HG03354 (cell line): ENCODE measurements around the gene SLC30A3.
"Not testable (repeated sequence)": the region's sequence is repeated elsewhere in the genome, so short reads cannot be mapped to it uniquely, and the experiment has no call there.

ENCODE experiments used
- ATAC-seq: cut with Tn5 transposase; IDR thresholded peaks from one replicate; pipeline ENCODE4 v1.9.1; 2021; ENCODE audit warnings: mild to moderate bottlenecking; ENCODE audit not compliant: unreplicated experiment, poor library complexity, severe bottlenecking

Gene SLC30A3, protein sequence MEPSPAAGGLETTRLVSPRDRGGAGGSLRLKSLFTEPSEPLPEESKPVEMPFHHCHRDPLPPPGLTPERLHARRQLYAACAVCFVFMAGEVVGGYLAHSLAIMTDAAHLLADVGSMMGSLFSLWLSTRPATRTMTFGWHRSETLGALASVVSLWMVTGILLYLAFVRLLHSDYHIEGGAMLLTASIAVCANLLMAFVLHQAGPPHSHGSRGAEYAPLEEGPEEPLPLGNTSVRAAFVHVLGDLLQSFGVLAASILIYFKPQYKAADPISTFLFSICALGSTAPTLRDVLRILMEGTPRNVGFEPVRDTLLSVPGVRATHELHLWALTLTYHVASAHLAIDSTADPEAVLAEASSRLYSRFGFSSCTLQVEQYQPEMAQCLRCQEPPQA

DNA sequence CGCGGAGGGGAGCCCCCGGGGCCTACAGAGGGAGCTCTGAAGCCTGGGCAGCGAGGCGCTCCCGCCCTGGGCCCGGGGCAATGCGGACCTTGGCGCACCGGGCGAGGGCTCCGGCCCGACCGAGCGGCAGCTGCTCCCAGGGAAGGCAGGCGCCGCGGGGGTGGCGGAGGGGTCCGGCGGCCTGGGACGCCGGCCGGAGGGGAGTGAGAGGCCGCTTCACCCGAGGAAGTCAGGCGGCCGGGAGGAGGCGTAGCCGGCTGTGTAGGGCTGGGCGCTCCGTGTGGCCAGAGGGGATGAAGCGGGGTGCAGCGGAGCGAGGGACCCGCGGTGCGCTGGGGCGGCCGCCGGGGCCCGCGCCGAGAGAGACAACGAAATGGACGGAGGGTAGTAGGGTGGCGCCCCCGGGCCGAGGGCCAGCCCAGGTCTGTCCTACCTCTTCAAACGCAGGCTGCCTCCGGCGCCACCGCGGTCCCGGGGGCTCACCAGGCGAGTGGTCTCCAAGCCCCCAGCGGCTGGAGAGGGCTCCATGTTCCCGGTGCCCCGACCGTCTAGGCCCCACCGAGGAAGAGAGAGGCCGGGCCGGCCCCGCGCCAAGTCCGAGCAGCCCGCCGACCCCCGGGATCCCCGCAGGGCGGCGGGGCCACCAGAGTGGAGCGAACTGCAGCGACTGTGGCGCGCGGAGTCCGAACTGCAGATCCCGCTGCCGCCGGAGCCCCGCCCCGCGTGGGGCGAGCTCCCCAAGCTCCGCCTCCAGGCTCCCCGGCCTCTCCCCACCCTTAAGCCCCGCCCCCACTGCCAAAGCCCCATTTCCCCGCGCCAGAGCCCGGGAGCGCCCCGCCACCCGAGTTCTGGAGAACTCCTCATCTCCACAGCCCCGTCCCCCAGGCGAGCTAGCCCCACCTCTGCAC lies at the start of gene SLC30A3:
Gene SLC30A3, minus strand, starts transcription at position 669 of the 908 bp plus-strand sequence. Its CDS starts 141 bp downstream, at position 528.
- no peak for ATAC-seq

DNA sequence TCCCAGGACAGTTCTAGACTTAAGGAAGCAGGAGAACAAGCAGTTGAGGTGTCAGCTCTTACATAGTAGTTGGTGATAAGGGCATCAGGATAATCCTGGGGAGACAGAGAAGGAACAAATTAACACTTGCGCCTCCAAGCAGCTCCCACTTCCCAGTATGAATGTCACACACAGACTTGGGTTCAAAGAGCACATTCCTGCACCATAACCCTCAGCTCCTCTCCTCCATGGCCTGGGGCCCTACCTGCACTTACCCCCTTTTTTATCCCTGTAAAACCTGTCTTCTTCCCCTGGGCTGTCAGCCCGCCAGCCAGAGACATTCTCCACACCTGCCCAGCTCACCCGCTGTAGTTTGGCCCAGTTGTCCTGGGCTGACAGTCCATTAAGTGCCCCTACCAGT lies 49.3 kb upstream of the SLC30A3 start:
- ATAC-seq, result no peak

DNA sequence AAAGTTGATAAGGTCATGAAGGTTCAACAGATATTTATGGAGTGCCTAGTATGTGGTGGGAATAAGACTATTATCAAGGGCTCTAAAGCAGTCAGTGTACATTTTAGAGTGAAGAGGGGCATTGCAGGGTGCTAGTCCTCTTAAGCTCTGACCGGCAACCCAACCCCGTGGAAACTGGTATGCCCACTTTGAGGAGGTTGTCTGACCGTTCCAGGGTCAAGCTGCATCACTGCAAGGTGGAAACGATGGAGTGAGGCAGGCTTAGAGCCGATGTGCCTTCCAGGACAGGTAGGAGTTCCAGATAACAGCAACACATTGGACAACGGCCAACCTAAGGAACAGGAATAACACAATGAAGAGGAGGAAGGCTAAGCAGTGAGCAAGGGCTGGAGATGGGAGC lies 46.8 kb upstream of the SLC30A3 start:
- ATAC-seq, result no peak

DNA sequence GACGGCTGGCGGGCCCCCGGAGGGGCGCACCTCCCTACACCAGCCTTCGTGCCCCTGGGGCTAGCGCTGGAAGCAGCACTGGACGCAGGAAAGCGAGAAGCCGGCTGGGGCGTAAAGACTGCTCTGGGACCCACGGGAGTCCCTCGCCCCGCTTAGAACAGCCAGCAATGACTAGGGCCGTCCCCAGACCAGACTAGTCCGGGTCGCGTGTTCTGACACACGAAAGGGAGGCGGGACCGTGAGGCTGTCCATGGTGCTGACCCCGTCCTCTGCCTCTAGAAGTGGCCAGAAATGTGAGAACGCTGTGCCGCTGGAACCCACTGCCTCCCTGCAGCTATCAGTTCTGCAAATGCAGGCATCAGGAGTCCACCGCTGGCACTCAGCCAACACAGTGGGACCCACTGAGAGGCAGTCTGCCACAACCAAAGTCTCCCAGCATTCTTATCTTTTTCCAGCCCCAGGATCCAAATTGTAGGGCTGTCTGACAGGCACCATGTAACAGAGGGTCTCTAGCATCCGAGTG lies 45.6 kb upstream of the SLC30A3 start, which contains the start of gene UCN:
Gene UCN, minus strand, starts transcription at position 87 of the 523 bp plus-strand sequence. CDS start 550 bp downstream, outside the sequence.
- ATAC-seq, result no peak

DNA sequence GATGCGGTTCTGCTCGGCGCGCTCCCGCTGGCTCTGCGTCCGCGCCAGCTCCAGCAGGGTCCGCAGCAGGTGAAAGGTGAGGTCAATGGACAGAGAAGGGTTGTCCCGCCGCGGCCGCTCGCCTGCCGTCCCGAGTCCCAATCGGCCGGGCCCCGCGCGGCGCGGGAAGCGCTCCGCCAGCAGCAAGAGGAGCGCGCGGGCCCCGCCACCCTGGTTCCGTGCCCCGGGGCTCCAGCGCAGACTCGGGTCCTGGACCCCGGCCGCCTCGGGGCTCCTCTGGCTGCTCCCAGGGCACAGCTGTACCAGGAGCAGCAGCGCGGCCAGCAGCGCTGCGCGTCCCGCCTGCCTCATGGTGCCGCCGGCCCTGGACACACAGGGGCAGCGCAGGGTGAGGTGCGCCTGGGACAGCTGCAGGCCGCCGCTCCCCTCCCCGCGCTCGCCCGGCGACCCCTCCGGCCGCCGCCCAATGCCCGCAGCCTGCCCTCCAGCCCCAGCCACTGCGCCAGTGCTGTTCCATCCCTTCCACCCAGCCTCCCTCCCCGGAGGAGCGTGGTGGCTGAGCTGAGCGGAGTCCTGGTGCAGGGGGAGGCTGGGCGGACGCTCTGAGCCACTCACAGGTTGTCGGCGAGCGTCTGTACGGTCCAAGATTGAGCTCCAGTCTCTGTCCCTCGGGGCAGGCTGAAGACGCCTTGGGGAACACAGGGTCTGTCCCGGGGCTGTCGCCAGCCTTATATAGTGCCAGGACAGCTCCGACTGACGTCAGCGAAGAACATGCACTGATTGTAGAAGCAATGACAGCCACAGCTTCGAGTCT lies 44.9 kb upstream of the SLC30A3 start:
- no peak for ATAC-seq

DNA sequence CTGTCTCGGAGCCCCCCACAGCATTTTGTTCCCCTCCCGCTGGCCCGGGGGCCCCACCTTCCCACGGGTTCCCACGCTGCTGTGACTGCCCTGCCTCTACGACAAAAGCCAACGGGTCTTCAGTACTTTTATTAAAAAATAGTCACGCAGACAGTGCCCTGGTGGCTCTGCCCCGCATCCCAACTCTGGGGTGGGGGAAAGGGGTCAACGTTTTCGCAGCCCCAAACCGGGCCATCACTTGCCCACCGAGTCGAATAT lies 44.4 kb upstream of the SLC30A3 start:
- ATAC-seq, result no peak

DNA sequence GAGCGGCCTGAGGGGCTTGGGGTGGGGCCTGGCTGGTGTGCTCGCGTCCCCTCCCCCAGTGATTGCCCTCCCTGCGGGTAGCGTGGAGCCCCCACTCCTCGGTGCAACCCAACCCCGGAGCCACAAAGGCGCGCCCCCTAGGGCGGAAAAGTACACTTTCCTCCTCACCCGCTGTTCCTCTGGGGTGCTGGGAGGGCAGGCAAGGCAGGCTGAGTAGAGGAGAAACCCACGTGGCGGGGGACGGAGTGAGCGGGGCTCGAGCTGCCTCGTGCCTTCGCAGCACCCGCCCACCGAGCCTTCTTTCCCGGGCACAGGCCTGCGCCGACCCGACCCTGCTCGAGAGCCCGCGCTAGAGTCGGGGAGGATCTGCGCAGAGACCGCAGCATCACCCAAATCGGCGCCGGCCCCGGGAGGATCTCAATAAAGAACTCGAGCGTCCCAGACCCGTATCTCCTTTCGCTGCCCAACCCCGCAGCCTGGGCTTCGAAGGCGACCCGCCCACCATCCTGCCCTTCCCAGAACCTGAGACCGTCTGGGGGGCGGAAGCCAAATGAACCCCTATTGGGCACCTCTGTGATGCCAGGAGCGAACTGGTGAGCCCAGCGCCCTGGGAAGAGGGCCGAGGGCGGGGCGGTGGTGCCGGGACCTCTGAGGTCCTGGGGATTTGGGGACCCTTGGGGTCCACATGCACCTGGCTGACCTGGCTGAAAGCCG lies 43.9 kb upstream of the SLC30A3 start:
- no peak for ATAC-seq

DNA sequence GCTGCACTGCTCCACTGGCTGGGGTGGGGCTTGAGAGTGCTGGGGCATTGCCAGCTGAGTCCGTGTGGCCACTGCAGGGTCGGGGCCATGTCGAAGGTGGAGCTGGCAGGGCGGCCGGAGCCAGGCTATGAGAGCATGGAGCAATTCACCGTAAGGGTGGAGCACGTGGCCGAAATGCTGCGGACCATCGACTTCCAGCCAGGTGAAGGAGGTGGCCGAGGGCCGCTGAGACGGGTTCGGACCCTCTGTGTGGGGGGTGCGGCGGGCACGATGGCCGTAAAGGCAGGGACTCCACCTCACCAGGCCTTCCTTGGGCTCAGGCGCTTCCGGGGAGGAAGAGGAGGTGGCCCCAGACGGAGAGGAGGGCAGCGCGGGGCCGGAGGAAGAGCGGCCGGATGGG lies 43.3 kb upstream of the SLC30A3 start:
- no peak for ATAC-seq

DNA sequence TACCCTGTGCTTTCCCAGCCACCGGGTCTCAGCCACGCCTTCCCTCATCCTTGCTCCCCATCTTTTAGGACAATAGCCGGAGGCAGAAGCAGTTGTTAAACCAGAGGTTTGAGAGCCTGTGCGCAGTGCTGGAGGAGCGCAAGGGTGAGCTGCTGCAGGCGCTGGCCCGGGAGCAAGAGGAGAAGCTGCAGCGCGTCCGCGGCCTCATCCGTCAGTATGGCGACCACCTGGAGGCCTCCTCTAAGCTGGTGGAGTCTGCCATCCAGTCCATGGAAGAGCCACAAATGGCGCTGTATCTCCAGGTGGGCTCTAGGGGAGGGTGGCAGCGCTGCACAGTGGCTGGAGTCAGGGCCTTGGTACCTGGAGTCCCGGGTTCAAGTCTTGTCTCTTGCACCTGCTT lies 42.7 kb upstream of the SLC30A3 start:
- ATAC-seq, result no peak

DNA sequence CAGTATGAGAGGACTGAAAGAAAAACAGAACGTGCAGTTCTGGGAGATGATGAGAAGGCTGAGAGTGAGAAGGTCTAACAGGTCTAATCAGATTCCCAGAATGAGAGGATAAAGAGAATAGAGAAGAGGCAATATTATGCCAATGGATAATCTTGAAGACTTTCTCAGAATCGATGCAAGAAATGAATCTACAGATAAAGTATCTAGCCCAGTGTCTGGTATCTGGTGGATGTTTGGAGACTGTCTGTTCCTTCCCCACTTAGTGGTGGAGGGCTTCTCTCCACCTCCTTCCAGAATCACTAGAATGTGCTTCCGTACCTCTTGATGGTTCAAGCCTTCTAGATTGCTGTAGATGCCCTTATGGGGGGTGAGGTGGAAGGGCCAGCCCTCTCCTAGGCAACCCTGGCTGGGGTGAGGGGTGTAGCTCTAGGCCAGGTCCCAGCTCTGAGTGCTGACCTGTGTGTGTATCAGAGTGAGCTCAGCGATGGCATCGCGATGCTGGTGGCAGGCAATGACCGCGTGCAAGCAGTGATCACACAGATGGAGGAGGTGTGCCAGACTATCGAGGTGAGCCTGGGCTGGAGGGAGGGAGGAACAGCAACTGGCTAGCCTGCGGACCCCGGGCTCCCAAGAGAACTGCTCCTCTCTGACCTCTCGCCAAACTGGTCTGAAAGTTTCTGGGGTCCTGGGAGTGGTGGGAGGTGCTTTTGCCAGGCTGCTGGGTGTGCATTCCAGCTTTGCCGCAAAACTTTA lies 41.8 kb upstream of the SLC30A3 start:
- no peak for ATAC-seq

DNA sequence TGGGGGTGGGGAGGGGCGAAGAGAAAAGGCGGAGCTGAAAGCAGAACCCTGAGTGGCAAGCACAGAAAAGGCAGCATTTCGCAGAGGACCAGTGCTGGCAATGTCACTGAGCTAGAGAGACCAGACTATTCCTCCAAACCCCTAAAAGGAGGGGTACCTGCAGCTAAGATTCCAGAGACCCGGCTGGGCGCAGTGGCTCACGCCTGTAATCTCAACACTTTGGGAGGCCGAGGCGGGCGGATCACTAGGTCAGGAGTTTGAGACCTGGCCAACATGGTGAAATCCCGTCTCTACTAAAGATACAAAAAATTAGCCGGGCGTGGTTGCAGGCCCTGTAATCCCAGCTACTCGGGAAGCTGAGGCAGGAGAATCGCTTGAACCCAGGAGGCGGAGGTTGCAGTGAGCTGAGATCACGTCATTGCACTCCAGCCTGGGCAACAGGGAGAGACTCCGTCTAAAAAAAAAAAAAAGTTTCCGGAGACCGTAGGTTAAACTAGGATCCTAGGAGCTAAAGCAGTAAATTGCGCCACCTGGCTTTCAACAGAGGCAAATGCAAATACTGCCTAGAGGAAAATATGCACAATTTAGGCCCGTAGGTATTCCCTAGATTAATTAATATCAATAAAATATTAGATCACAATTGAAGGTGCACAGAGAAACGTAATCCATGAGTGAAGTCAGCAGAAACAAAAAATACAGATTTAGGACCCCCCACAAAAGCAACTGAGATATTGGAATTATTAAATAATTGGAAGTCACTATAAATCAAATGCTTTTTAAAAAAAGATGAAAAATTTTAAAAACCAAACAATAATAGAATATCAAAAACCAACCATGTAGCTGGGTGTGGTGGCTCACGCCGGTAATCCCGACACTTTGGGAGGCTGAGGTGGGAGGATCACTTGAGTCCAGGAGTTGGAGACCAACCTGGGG lies 40.5 kb upstream of the SLC30A3 start:
- ATAC-seq, result no peak

DNA sequence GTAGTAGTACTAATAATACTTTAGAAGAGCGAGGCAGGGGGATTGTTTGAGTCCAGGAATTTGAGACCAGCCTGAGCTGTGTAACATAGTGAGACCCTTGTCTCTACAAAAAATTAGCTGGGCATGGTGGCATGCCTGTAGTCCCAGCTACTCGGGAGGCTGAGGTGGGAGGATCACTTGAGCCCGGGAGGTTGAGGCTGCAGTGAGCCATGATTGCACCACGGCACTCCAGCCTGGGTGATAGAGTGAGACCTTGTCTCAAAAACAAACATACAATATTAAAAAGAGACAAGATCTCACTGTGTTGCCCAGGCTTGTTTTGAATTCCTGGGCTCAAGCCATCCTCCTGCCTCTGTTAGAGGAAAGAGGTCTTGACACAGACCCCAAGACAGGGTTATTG lies 37.8 kb upstream of the SLC30A3 start:
- not testable (repeated sequence) for ATAC-seq

DNA sequence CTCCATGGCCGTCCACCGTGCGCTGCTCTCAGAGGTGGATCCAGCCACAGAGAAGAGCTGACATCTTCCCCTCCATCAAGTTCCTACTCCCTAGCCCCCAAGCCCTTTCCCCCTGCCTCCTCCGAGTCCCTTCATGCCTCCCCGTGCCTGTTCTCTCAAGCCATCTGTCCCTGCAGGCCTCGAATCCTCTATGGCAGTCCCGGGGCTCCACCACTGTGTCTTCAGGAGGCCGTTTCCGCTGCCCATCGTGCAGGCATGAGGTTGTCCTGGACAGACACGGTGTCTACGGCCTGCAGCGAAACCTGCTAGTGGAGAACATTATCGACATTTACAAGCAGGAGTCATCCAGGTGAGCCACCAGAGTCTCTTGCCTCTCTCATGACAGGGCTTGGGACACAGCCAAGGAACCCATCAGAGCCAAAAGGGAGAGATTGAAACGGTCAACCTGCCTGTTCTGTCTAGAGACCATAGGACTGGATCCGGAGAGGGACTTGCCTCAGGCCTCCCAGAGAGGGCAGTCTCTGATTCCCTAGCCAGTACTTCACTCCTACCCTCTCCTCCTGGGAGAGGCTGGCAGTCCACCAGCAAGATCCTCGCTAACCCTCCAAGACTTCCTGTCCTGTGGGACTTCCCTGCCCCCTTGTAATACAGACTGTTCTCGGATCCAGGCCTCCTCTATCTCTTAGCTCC lies 35.7 kb upstream of the SLC30A3 start:
- ATAC-seq, result no peak

DNA sequence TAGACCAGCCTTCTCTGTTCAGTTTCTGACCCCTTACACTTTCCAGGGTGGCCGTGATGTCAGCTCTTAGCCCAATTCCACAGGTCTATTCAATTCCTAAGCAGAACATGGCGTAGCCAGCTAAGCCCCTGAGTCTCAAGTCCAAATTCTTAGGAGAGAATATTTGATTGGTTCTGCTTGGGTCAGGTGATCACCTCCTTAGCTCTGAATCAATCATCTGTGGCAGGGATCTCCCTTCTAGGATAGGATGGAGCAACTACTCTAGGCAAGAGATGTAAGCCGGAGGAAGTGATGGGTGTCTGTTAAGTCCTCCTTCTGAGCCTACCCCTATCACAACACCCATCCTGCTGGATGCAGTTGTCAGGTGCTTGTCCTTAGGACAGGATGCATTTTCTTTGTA lies 34.3 kb upstream of the SLC30A3 start:
- ATAC-seq, result no peak

DNA sequence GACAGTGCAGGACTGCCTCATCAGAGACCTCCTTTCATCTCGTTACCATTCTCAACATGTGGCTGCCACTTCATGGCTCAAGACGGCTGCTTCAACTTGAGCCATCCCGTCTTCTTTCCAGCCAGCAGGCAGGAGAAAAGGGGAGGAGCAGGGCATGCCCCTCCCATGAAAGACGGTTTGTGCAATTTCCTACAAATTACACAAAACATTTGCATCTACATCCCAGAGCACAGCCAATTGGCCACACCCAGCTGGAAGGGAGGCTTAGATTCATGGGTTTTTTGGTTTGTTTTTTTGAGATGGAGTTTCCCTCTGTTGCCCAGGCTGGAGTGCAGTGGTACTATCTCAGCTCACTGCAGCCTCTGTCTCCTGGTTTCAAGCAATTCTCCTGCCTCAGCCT lies 33.6 kb upstream of the SLC30A3 start:
- no peak for ATAC-seq

DNA sequence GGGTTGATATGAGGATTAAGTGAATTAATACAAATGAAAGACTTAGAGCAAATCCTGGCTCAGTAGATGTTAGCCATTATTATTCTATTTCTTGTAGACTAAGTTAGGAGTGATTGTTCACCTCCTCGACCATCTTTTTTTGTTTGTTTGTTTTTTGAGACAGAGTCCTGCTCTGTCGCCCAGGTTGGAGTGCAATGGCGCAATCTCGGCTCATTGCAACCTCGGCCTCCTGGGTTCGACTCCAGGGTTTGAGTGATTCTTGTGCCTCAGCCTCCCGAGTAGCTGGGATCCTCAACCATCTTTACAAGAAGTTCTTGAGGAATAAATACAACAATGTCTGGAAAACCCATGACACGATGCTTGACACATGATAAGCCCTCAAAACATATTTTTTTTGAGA lies 32.1 kb upstream of the SLC30A3 start:
- ATAC-seq, result no peak

DNA sequence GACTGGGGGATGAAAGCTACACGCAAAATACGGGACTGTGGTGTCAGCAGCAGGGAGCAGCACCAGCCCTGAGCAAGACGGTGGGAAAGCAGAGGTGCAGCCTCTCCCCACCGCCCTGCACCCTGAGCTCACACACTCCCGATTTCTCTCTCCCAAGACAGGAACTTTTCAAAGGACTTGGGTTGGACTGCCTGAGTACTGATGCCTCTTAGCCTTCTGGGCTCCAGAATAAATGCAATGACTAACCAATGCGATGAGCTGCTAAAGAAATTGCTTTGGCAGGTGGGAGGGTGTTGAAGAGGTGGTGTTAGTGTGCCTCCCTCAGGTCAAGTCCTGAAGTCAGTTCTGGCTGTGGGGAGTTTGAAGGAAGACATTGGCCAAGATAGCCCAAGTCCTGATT lies 29.0 kb upstream of the SLC30A3 start:
- no peak for ATAC-seq
